IMR-90 (cell line): ENCODE data around the gene GPR152. TPM values are rescaled to one million over a fixed set of nuclear protein-coding genes. Genes with fewer than 3 reads are reported as not detected.

Experiments used
- ATAC-seq: fragments of 200-7000 bp; cut with Tn5 transposase; 2 replicates; pipeline ENCODE4 v1.9.1; 2020; ENCODE audit warnings: low read depth, mild to moderate bottlenecking, moderate library complexity
- BruUV-seq: library from RNA; stranded (reverse); fragments of 400-500 nt; replicated peaks from 2 replicates; lab custom pipeline; 2021; lab: Mats Ljungman, UMichigan
- CTCF ChIA-PET: fragments of 300-600 bp; formaldehyde crosslinking; extraction: SDS; loops from one replicate; lab custom pipeline; 2021; ENCODE audit warnings: antibody characterized with exemption; lab: Yijun Ruan, JAX
- POLR2A ChIA-PET: fragments of 300-600 bp; sonication (Branson Sonifier 250); formaldehyde crosslinking; loops from one replicate; lab custom pipeline; 2022; ENCODE audit warnings: antibody characterized with exemption; ENCODE audit not compliant: unreplicated experiment; lab: Charles Lee
- DNase-seq: peaks from one replicate; pipeline ENCODE4 v3.0.0; 2013
- H2AFZ ChIP-seq: replicated peaks from 2 replicates; pipeline ENCODE3; 2013; ENCODE audit warnings: low read length, mild to moderate bottlenecking; ENCODE audit not compliant: poor library complexity
- H2AK5ac ChIP-seq: 2 replicates; pipeline ENCODE4 v1.6.1; 2013; ENCODE audit warnings: low read depth, low read length, inconsistent platforms
- H2AK9ac ChIP-seq: replicated peaks from 2 replicates; pipeline ENCODE3; 2013; ENCODE audit warnings: mild to moderate bottlenecking, low read depth, low read length, moderate library complexity; ENCODE audit not compliant: poor library complexity
- H2BK120ac ChIP-seq: 2 replicates; pipeline ENCODE4 v1.6.1; 2013; ENCODE audit warnings: low read depth, low read length, inconsistent platforms
- H2BK15ac ChIP-seq: 3 replicates; pipeline ENCODE4 v1.6.1; 2013; ENCODE audit warnings: low read depth, low read length, inconsistent platforms
- H2BK20ac ChIP-seq: 2 replicates; pipeline ENCODE4 v1.6.1; 2013; ENCODE audit warnings: low read depth, mild to moderate bottlenecking, inconsistent platforms, low read length, moderate library complexity
- H2BK5ac ChIP-seq: 2 replicates; pipeline ENCODE4 v1.6.1; 2013; ENCODE audit warnings: mild to moderate bottlenecking, low read depth, low read length, inconsistent platforms; ENCODE audit not compliant: poor library complexity, severe bottlenecking
- H3K14ac ChIP-seq: replicated peaks from 2 replicates; pipeline ENCODE4 v1.6.1; 2013; ENCODE audit warnings: low read depth, low read length, inconsistent platforms
- H3K18ac ChIP-seq: 2 replicates; pipeline ENCODE4 v1.6.1; 2013; ENCODE audit warnings: low read depth, low read length, control low read depth
- H3K23ac ChIP-seq: 2 replicates; pipeline ENCODE4 v1.6.1; 2013; ENCODE audit warnings: low read depth, low read length, inconsistent platforms
- H3K27ac ChIP-seq: 2 replicates; pipeline ENCODE4 v1.5.1; 2013; ENCODE audit warnings: mild to moderate bottlenecking, control low read depth, low read length; ENCODE audit not compliant: insufficient read depth
- H3K27me3 ChIP-seq: 2 replicates; pipeline ENCODE4 v1.6.1; 2013; ENCODE audit warnings: low read length; ENCODE audit not compliant: control insufficient read depth, insufficient read depth
- H3K36me3 ChIP-seq: 2 replicates; pipeline ENCODE4 v1.6.1; 2013; ENCODE audit warnings: low read length, mixed read lengths; ENCODE audit not compliant: control insufficient read depth, insufficient read depth
- H3K4ac ChIP-seq: 2 replicates; pipeline ENCODE4 v1.6.1; 2013; ENCODE audit warnings: low read depth, low read length, inconsistent platforms
- H3K4me1 ChIP-seq: 2 replicates; pipeline ENCODE4 v1.6.1; 2013; ENCODE audit warnings: low read length, mixed read lengths; ENCODE audit not compliant: control insufficient read depth, insufficient read depth
- H3K4me2 ChIP-seq: 2 replicates; pipeline ENCODE4 v1.6.1; 2013; ENCODE audit warnings: low read depth, mild to moderate bottlenecking, control low read depth, low read length, moderate library complexity
- H3K4me3 ChIP-seq: 2 replicates; pipeline ENCODE4 v1.5.1; 2013; ENCODE audit warnings: low read depth, mild to moderate bottlenecking, control low read depth, low read length, moderate library complexity; ENCODE audit not compliant: insufficient read depth
- H3K56ac ChIP-seq: 2 replicates; pipeline ENCODE4 v1.6.1; 2013; ENCODE audit warnings: low read length, inconsistent platforms; ENCODE audit not compliant: insufficient read depth; ENCODE audit errors: extremely low read depth
- H3K79me1 ChIP-seq, 2 experiments: 2 replicates each; pipeline ENCODE4 v1.6.1; 2013; ENCODE audit warnings: low read length in 2 of 2, inconsistent platforms in 1 of 2, low read depth in 1 of 2
- H3K9ac ChIP-seq: 2 replicates; pipeline ENCODE4 v1.6.1; 2013; ENCODE audit warnings: low read depth, low read length, control low read depth
- H3K9me1 ChIP-seq: 2 replicates; pipeline ENCODE4 v1.6.1; 2013; ENCODE audit warnings: low read length, inconsistent platforms; ENCODE audit not compliant: insufficient read depth
- H3K9me3 ChIP-seq: 2 replicates; pipeline ENCODE4 v1.6.1; 2013; ENCODE audit warnings: low read length; ENCODE audit not compliant: control insufficient read depth, insufficient read depth
- H4K20me1 ChIP-seq: 2 replicates; pipeline ENCODE4 v1.6.1; 2013; ENCODE audit warnings: low read length, inconsistent platforms; ENCODE audit not compliant: insufficient read depth
- H4K5ac ChIP-seq: 2 replicates; pipeline ENCODE4 v1.6.1; 2013; ENCODE audit warnings: mild to moderate bottlenecking, low read depth, low read length, control low read depth
- H4K8ac ChIP-seq, 2 experiments: 2 replicates each; pipeline ENCODE4 v1.6.1; 2013; ENCODE audit warnings: low read depth in 2 of 2, low read length in 2 of 2, control low read depth in 1 of 2, inconsistent platforms in 1 of 2
- H4K91ac ChIP-seq: 2 replicates; pipeline ENCODE4 v1.6.1; 2013; ENCODE audit warnings: low read depth, low read length, inconsistent platforms; ENCODE audit not compliant: insufficient read depth
- BHLHE40 ChIP-seq: fragments of 150-350 bp; IDR thresholded peaks from 2 replicates; pipeline ENCODE4 v1.6.1; 2016; ENCODE audit warnings: mild to moderate bottlenecking, low read depth, low read length
- MAFK ChIP-seq: IDR thresholded peaks from 2 replicates; pipeline ENCODE4 v1.6.1; 2012; ENCODE audit warnings: low read depth, low read length, improper control_type of control experiment
- WGBS, 2 experiments: methylation state at CpG; one replicate each; pipeline versions ENCODE4 v1.1.5 to v1.1.7; 2013; ENCODE audit warnings: missing lambda C conversion rate in 2 of 2; ENCODE audit not compliant: insufficient read length in 1 of 2; ENCODE audit errors: extremely low coverage in 2 of 2; 5-methylcytosine and 5-hydroxymethylcytosine counted together
- dilution Hi-C: fragments of 300-500 bp; cut with HindIII; formaldehyde crosslinking; loops from one replicate; pipeline ENCODE4 v1.14.3; 2018; ENCODE audit warnings: low sequenced_read_pairs; ENCODE audit not compliant: unreplicated experiment
- in situ Hi-C: fragments of 300-500 bp; cut with MboI; formaldehyde crosslinking; loops from 3 replicates; pipeline ENCODE4 v1.14.3; 2019; ENCODE audit warnings: low sequenced_read_pairs, inconsistent platforms, mixed read lengths
- intact Hi-C: fragments of 100-400 bp; cut with micrococcal nuclease; formaldehyde crosslinking; loops from 2 replicates; pipeline ENCODE4 v1.10.0; 2022
- polyA plus RNA-seq, 3 experiments: library from polyadenylated mRNA; depleted of rRNA; stranded (reverse); fragments of >200 nt; gene quantifications; 2 replicates each; pipeline ENCODE4 v1.2.3, GENCODE V29; 2012; ENCODE audit warnings: low replicate concordance in 1 of 3
- total RNA-seq: library from RNA; depleted of rRNA; stranded (reverse); fragments of >200 nt; gene quantifications from 2 replicates; pipeline ENCODE4 v1.2.3, GENCODE V29; 2012
- TF ChIP-seq, protein P1 (sequence below): fragments of 150-350 bp; IDR thresholded peaks from 2 replicates; pipeline ENCODE4 v1.6.1; 2017; ENCODE audit warnings: mild to moderate bottlenecking, antibody characterized with exemption, low read length, low read depth

GPR152 gene
- total and polyA plus RNA-seq, 2 of the 4 experiments (the other 2 are of a cell fraction) = not detected

DNA sequence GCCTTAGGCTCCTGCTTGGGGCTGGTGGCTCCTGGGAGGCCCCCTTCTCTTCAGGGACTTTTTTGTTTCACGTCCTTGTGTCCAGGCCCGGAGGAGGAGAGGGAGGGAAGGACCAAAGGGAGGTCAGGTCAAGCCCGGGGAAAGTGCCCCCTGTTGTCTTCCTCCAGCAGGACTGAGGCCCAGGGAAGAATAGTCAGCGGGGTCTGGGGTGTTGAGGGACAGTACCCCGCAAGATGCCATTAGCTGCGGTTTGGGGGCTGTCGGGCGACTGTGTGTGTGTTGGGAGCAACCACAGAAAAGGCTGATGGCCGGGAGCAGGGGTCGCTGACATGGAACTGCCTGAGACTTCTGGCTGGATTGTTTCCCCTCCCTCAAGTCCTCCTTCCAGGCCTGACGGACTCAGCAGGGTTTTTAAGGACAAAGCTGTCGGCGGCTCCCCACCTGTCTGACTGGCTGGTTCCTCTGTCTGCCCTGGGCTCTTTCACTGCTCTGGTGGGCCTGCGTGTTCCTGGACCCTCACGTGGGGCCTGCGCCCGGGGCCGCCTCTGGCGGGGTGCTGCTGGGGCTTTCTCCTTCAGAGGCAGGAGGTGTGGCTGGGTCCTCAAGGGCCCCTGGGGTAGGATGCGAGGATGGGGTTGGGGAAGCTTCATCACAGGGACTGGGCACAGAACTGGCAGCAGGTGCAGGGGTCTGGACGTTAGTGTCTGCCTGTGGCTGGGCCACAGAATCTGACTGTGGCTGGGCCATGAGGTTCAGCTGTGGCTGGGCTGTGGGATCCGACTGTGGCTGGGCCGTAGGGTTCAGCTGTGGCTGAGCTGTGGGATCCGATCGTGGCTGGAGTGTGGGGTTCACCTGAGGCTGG lies 1.5 kb downstream of the GPR152 start (continued):
- no peak for TF ChIP-seq BHLHE40

- Histone ChIP-seq H3K79me1 (no peaks in the 10 kb centered on the region), H3K23ac (no peak overlapping the region), H3K14ac (no peak overlapping the region), H3K4me3 (no peak overlapping the region), H2AK9ac (peak overlapping the region; percentile 50), H3K27me3 (peaks cover 4% of the 10 kb centered on the region; the same call in 1 of the 2 replicates), H3K9me1 (no peaks in the 10 kb centered on the region), H2BK5ac (no peak overlapping the region), H3K4me2 (no peak overlapping the region), H2AK5ac (no peak overlapping the region), H3K4ac (no peak overlapping the region), H3K18ac (no peak overlapping the region), H4K20me1 (no peaks in the 10 kb centered on the region), H2BK120ac (no peak overlapping the region), H2AFZ (no peak overlapping the region), H4K5ac (no peak overlapping the region), H2BK20ac (no peak overlapping the region), H4K8ac (no peak overlapping the region), H2BK15ac (no peak overlapping the region), H3K4me1 (peaks cover under 1% of the 10 kb centered on the region; the same call in 1 of the 2 replicates), H3K36me3 (no peaks in the 10 kb centered on the region), H4K91ac (no peak overlapping the region), H3K56ac (no peak overlapping the region), H3K9ac (no peak overlapping the region), H3K27ac (no peak overlapping the region), H3K9me3 (no peaks in the 10 kb centered on the region)
- BruUV-seq = no TSS peak
- dilution Hi-C loops = no loop called here
- in situ Hi-C loops = no loop called here
- intact Hi-C loops = no loop called here
- ChIA-PET CTCF (no interaction called here), POLR2A (interaction anchor here (0.6 kb wide), 1 partner anchor 20 kb away, joined by 3 read pairs; no protein-coding TSS in a partner anchor)
- ATAC-seq (no peak), DNase-seq (no peak)
- TF ChIP-seq BHLHE40 (no peak), MAFK (0 out of 2 replicates have a peak, but pooled peaks have one; percentile 25)
- TF ChIP-seq, protein P1, sequence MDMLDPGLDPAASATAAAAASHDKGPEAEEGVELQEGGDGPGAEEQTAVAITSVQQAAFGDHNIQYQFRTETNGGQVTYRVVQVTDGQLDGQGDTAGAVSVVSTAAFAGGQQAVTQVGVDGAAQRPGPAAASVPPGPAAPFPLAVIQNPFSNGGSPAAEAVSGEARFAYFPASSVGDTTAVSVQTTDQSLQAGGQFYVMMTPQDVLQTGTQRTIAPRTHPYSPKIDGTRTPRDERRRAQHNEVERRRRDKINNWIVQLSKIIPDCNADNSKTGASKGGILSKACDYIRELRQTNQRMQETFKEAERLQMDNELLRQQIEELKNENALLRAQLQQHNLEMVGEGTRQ = no peak
- 50% methylated on average over 1 of the region's 9 CpGs; no CpG with 5 or more reads in 1 of the 2 experiments for WGBS, 2 experiments
Measured at GRCh38 chr11:67449116-67449844, 3.2 kb downstream of the GPR152 start.
